Measurements from ENCODE around the gene NOP9. TPM values are rescaled to one million over a fixed set of nuclear protein-coding genes. Genes with fewer than 3 reads are reported as not detected.
"Not testable (repeated sequence)": the region's sequence is repeated elsewhere in the genome, so short reads cannot be mapped to it uniquely, and the experiment has no call there.

NOP9 gene
- total and polyA plus RNA-seq, 2 experiments from 2014 or later: 2.5 to 23.7 TPM

DNA sequence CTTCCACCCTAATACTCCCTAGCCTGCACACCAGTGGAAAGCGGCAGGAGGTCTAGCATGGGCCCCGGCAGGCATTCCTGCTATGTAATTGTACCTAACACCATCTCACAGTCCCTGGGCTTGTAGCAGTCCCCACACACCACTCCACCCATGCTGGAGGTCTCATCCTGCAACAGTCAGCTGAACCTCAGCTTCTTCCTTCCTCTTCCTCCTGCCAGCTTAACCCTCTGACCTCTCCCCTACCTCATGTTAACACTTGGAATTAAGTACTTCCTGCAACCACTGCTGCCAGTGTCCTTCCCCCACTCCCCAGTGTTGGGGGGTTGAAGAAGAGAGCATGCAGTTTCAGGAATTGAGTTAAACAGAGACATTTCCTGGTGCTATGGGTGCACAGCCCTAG is 27.7 kb downstream of the NOP9 start:
- Histone ChIP-seq H3K4me2 (ENCODE audit: unreplicated experiment) (no peak overlapping the region), H3K27ac (no peak overlapping the region), H2AFZ (no peak overlapping the region), H3K36me3 (ENCODE audit: low read depth) (no peaks in the 10 kb centered on the region), H3K79me2 (ENCODE audit: insufficient read depth) (no peaks in the 10 kb centered on the region), H3K9ac (no peak overlapping the region), H3K9me3 (ENCODE audit: low read depth) (no peaks in the 10 kb centered on the region), H3F3A (ENCODE audit: insufficient read depth) (no peaks in the 10 kb centered on the region), H3K27me3 (replicated peaks; ENCODE audit: insufficient read depth) (no peaks in the 10 kb centered on the region), H3K4me3 (no peak overlapping the region), H3K4me1 (ENCODE audit: insufficient read depth) (no peaks in the 10 kb centered on the region), H4K20me1 (ENCODE audit: insufficient read depth) (no peaks in the 10 kb centered on the region), H3K9me2 (ENCODE audit: insufficient read depth) (no peaks in the 10 kb centered on the region)
- DNase-seq: no peak
- in situ Hi-C loops (cut with MboI): no loop called here
- no peak for TF ChIP-seq EZH2phosphoT487 (IDR thresholded peaks at IDR 0.05; ENCODE audit: insufficient read depth, low read depth)
- TF ChIP-seq EZH2 (IDR thresholded peaks at IDR 0.05; ENCODE audit: insufficient read depth, poor library complexity, severe bottlenecking): no peak
- WGBS, 2 experiments (ENCODE audit: low coverage in 1 of 2, low lambda C conversion rate in 2 of 2, missing lambda C conversion rate in 2 of 2): 29 to 49% methylated on average over 2 of the region's 2 CpGs

DNA sequence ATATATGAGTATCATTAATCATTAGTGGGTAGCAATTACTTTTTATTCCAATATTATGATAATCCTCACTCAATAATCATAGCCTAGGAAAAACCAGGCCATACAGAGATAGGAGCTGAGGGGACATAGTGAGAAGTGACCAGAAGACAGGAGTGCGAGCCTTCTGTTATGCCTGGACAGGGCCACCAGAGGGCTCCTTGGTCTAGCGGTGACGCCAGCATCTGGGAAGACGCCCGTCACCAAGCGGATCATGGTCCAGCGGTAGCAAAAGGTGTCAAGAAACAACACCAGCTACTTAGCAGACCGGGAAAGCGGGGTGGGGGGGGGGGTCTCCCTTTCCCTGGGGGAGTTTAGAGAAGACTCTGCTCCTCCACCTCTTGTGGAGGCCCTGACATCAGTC is 28.3 kb downstream of the NOP9 start:
- H3K36me3 ChIP-seq (ENCODE audit: low read depth); H2AFZ ChIP-seq; H3K27me3 ChIP-seq (replicated peaks; ENCODE audit: insufficient read depth); H3K9me3 ChIP-seq (ENCODE audit: low read depth); H3K9me2 ChIP-seq (ENCODE audit: insufficient read depth); H3K4me2 ChIP-seq (ENCODE audit: unreplicated experiment); H3K79me2 ChIP-seq (ENCODE audit: insufficient read depth); H3K4me1 ChIP-seq (ENCODE audit: insufficient read depth); H4K20me1 ChIP-seq (ENCODE audit: insufficient read depth); H3K9ac ChIP-seq; H3K4me3 ChIP-seq; H3F3A ChIP-seq (ENCODE audit: insufficient read depth); in situ Hi-C loops (cut with MboI); H3K27ac ChIP-seq: not testable (repeated sequence)
- peak; percentile 45 for DNase-seq
- 1 to 5% methylated on average over 9 of the region's 9 CpGs for WGBS, 2 experiments (ENCODE audit: low coverage in 1 of 2, low lambda C conversion rate in 2 of 2, missing lambda C conversion rate in 2 of 2)

DNA sequence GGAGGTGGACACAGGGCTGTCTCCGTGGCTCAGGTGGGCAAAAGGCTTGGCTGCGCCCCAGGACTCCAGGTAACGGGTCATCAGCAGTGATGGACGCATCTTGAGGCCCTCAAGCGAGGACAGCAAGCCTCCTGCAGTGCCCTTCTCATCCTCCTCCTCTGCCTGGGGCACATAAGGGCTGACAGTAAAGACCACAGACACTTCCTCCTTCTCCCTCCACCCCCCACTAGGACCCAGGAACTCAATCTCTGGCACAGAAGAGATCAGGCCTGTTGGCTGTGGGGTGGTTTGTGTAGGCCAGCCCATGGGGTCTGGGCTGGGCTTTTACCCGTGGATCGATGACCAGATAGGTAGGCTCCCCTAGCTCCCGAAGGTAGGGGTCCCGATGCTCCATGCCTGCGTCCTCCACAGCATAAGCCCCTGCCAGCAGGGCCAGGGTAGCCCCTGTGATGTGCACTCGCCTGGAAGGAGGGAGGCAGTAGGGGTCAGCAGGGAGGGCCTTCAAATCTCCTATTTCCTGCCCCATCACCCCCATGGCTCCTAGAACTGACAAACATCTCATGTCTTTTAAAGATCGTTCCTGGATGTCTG is 29.5 kb downstream of the NOP9 start:
- Histone ChIP-seq H3K27me3 (replicated peaks; ENCODE audit: insufficient read depth) (no peaks in the 10 kb centered on the region), H4K20me1 (ENCODE audit: insufficient read depth) (no peaks in the 10 kb centered on the region), H3K79me2 (ENCODE audit: insufficient read depth) (no peaks in the 10 kb centered on the region), H3K4me3 (no peak overlapping the region), H3K4me2 (ENCODE audit: unreplicated experiment) (no peak overlapping the region), H3K9me3 (ENCODE audit: low read depth) (no peaks in the 10 kb centered on the region), H3K4me1 (ENCODE audit: insufficient read depth) (peaks cover 5% of the 10 kb centered on the region; the same call in 1 of the 2 replicates), H3K9me2 (ENCODE audit: insufficient read depth) (no peaks in the 10 kb centered on the region), H2AFZ (no peak overlapping the region), H3F3A (ENCODE audit: insufficient read depth) (no peaks in the 10 kb centered on the region), H3K27ac (no peak overlapping the region), H3K9ac (no peak overlapping the region), H3K36me3 (ENCODE audit: low read depth) (no peaks in the 10 kb centered on the region)
- WGBS, 2 experiments (ENCODE audit: low coverage in 1 of 2, low lambda C conversion rate in 2 of 2, missing lambda C conversion rate in 2 of 2): 76 to 82% methylated on average over 12 of the region's 12 CpGs
- in situ Hi-C loops (cut with MboI): no loop called here
- DNase-seq: no peak
- TF ChIP-seq EZH2phosphoT487 (IDR thresholded peaks at IDR 0.05; ENCODE audit: insufficient read depth, low read depth): no peak
- TF ChIP-seq EZH2 (IDR thresholded peaks at IDR 0.05; ENCODE audit: insufficient read depth, poor library complexity, severe bottlenecking): no peak

DNA sequence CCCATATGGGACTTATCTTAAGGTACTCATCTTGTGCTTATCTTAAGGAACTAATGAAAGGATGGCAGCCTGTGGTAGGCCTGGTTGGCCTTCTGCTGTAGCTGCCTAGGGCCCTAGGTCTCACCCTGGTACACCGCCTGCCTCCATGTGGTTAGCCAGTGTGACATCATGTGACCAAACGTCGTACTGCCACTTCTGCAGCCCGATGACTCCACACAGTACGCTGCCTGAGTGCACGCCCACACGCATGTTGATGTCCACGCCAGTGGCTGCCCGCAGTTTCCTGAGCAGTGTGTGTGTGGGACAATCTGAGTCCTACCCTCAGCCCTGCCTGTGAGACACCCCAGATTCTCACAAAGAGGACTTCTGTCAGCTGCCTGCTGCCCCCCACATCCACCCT is 30.1 kb downstream of the NOP9 start:
- Histone ChIP-seq H3K9me2 (ENCODE audit: insufficient read depth) (no peaks in the 10 kb centered on the region), H3K9ac (no peak overlapping the region), H2AFZ (no peak overlapping the region), H3K4me2 (ENCODE audit: unreplicated experiment) (no peak overlapping the region), H3K27me3 (replicated peaks; ENCODE audit: insufficient read depth) (no peaks in the 10 kb centered on the region), H3K9me3 (ENCODE audit: low read depth) (no peaks in the 10 kb centered on the region), H3K4me1 (ENCODE audit: insufficient read depth) (peaks cover 7% of the 10 kb centered on the region; the same call in 1 of the 2 replicates), H3K27ac (no peak overlapping the region), H3K4me3 (no peak overlapping the region), H3K79me2 (ENCODE audit: insufficient read depth) (no peaks in the 10 kb centered on the region), H4K20me1 (ENCODE audit: insufficient read depth) (no peaks in the 10 kb centered on the region), H3K36me3 (ENCODE audit: low read depth) (no peaks in the 10 kb centered on the region), H3F3A (ENCODE audit: insufficient read depth) (no peaks in the 10 kb centered on the region)
- TF ChIP-seq EZH2phosphoT487 (IDR thresholded peaks at IDR 0.05; ENCODE audit: insufficient read depth, low read depth) (no peak), EZH2 (IDR thresholded peaks at IDR 0.05; ENCODE audit: insufficient read depth, poor library complexity, severe bottlenecking) (no peak)
- in situ Hi-C loops (cut with MboI): no loop called here
- 63 to 76% methylated on average over 9 of the region's 9 CpGs for WGBS, 2 experiments (ENCODE audit: low coverage in 1 of 2, low lambda C conversion rate in 2 of 2, missing lambda C conversion rate in 2 of 2)
- DNase-seq: peak; percentile 47

All from GM23248 (cell line).